GM12864 (cell line): Measurements from ENCODE around the gene ZNF598.
A peak's percentile ranks its signal among the peaks of the same experiment; 100 is the strongest.

Source experiments
- DNase-seq: peaks from one replicate; pipeline ENCODE4 v3.0.0-alpha.2; 2011; ENCODE audit warnings: low read depth
- H3K4me3 ChIP-seq: 2 replicates; pipeline ENCODE4 v1.5.1; 2011; ENCODE audit warnings: mild to moderate bottlenecking, low read depth, low read length, control low read depth
- CTCF ChIP-seq: IDR thresholded peaks from 2 replicates; pipeline ENCODE4 v1.5.1; 2011; ENCODE audit warnings: low read depth, mild to moderate bottlenecking, moderate library complexity, low read length, control low read depth, inconsistent platforms; ENCODE audit errors: missing control alignments

The ZNF598 gene

GRCh38 chr16:2009164-2009711 lies 383 bp downstream of the ZNF598 start:
- TF ChIP-seq CTCF, result no peak
- no peak for DNase-seq
- H3K4me3 ChIP-seq, result peak overlapping the region; percentile 83

GRCh38 chr16:2008631-2009163 lies 924 bp downstream of the ZNF598 start:
- H3K4me3 ChIP-seq, result peak overlapping the region; percentile 83
- TF ChIP-seq CTCF, result no peak
- no peak for DNase-seq

- no peak for DNase-seq
- TF ChIP-seq CTCF, result no peak
Observed at GRCh38 chr16:2008009-2008526, 1.6 kb downstream of the ZNF598 start.

GRCh38 chr16:2007081-2007836 lies 2.4 kb downstream of the ZNF598 start:
- DNase-seq, result no peak
- peak overlapping the region; percentile 83 for H3K4me3 ChIP-seq
- no peak for TF ChIP-seq CTCF

More at GRCh38 chr16:2008009-2008526, 1.6 kb downstream of the ZNF598 start:
- H3K4me3 ChIP-seq, result peak overlapping the region; percentile 83

GRCh38 chr16:2006317-2006716 lies 3.3 kb downstream of the ZNF598 start:
- no peak for TF ChIP-seq CTCF
- DNase-seq, result no peak
- no peak overlapping the region for H3K4me3 ChIP-seq

GRCh38 chr16:2005646-2006045 lies 4.0 kb downstream of the ZNF598 start:
- TF ChIP-seq CTCF, result peak; percentile 45
- H3K4me3 ChIP-seq, result no peak overlapping the region
- no peak for DNase-seq
